HS-27A (cell line): ENCODE results near the gene SUN5.
"Not testable (repeated sequence)": the region's sequence is repeated elsewhere in the genome, so short reads cannot be mapped to it uniquely, and the experiment has no call there.

Source experiments
- DNase-seq: peaks from one replicate; pipeline ENCODE4 v3.0.0-alpha.2; 2012; ENCODE audit warnings: low read depth, missing footprints

The SUN5 gene

DNA sequence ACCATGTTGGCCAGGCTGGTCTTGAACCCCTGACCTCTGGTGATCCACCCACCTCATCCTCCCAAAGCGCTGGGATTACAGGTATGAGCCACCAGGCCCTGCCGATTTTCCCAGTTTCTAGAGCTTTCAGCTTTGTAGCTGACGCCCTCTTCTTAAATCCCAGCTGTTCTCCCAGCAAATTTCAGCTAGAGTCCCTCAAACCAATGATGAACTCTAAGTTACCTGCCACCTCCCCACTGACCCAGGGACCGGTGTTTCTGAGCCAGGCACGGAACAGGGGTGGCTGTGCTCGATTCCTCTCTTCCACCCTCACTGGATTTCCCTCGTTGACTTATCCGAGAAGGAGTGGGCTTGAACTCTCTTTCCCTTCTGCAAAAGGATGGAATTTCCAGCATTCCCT, 39.1 kb downstream of the SUN5 start:
- no peak for DNase-seq

DNA sequence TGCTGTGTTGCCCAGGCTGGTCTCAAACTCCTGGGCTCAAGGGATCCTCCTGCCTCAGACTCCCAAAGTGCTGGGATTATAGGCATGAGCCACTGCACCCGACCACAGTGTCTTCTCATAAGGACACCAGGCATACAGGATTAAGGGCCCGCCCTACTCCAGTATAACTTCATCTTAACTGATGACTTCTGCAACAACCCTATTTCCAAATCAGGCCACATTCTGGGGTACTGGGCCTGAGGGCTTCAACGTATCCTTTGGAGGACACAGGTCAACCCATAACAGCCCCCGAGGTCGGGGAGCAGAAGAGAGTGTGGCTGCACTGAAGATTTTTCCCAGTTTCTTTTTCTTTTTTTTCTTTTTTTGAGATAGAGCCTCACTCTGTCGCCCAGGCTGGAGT, 39.7 kb downstream of the SUN5 start:
- DNase-seq: no peak

DNA sequence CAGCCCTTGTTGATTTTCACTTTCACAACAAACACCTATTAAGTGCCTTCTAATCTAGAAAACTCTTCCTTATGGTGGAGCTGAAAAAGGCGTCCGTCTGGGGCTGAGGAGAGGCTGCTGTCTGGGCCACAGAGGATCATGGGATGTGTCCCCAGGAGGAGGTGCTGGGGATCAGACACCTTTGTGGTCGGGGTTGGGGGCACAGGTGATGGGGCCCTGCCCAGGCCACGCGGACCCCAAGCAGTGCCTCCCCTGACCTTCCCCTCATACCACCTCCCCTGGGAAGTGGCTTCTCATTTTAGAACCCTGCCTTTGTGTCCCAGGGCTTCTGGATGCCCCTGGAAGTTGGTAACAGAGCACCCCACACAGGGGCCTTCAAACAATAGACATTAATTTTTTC, 41.1 kb downstream of the SUN5 start:
- DNase-seq: no peak

DNA sequence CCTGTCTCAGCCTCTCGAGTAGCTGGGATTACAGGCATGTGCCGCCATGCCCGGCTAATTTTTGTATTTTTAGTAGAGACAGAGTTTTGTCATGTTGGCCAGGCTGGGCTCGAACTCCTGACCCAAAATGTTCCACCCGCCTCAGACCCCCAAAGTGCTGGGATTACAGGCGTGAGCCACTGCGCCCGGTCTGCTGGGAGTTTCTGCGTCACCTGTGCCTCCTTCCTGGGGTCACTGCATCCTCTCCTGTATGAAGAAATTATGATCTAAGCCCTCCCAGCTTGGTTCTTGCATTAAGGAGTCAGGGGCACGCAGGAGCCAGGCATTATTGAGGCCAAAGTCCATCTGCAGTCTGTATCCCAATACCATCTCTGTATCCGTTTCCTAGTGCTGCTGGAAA, 41.6 kb downstream of the SUN5 start:
- not testable (repeated sequence) for DNase-seq

DNA sequence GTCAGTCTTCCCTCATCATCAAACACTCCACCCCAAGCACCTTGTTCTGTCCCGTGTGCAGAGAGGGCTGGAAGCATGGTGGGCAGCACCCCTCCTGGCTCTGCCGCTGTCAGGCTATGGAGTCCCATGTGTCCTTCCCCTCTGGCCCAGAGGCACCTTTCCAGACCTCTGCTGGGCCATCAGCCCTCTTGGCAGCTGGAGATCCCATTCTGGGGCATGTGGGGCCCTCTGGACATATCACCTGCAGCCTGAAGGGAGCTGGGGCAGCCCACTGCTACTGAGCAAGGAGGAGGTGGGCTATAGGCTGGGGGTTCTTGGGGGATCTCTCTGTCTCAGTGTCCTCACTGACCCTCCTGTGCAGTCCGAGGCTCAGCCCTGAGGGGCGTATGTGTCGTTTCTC, 42.2 kb downstream of the SUN5 start:
- DNase-seq: no peak

DNA sequence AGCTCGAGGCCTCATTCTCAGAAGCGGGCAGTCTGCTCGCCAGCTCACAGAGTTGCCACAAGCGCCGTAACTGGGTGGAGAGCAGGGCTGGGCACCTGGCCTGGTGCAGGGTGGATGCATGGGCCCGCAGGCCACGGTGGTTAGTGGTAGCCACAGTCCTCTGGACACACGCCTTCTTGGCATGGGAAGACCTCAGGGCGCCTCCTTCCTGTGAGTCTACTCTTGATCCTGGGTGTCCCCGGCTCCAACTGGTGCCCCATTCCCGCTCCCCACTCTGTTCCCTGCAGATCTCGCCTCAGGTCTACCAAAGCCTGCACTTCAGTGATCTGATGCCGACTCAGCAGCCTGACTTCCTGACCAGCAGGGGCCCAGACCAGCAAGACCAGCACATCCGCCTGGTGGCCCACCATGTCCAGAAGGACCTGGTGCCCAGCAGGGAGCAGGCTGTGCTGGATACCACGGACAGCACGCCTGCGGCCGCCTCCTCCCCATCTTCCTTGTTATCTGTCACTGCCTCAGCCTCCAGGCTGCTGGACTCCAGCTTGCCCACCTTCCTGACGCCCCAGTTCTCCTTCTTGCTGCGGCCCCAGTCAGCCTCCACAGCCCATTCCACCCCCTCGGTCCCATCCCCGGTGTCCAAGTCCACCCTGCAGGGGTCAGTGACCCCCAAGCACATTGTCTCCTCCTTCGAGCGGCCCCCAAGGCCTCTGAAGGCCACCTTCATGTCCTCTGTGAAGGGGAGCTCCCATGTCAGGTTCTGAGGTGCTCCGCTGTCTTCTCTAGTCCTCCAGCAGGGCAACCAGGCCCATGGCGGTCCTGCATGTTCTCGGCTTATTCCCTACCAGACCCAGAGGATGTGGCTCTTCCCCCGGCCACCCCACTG, 43.1 kb downstream of the SUN5 start:
- no peak for DNase-seq

DNA sequence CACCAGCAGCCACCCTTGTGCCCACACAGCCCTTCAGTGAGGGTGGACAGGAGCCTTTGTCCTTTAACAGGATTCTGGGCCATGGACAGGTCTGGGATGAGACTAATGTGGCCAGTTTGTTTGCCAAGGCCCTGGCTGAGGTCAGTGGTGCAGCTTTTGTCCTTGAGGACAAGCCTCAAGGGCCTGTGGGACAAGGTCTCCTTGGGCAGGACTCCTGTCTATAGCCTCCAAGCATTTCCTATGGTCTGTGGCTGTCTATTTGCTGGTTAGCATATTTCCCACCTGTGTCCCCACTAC, 44.1 kb downstream of the SUN5 start:
- no peak for DNase-seq

DNA sequence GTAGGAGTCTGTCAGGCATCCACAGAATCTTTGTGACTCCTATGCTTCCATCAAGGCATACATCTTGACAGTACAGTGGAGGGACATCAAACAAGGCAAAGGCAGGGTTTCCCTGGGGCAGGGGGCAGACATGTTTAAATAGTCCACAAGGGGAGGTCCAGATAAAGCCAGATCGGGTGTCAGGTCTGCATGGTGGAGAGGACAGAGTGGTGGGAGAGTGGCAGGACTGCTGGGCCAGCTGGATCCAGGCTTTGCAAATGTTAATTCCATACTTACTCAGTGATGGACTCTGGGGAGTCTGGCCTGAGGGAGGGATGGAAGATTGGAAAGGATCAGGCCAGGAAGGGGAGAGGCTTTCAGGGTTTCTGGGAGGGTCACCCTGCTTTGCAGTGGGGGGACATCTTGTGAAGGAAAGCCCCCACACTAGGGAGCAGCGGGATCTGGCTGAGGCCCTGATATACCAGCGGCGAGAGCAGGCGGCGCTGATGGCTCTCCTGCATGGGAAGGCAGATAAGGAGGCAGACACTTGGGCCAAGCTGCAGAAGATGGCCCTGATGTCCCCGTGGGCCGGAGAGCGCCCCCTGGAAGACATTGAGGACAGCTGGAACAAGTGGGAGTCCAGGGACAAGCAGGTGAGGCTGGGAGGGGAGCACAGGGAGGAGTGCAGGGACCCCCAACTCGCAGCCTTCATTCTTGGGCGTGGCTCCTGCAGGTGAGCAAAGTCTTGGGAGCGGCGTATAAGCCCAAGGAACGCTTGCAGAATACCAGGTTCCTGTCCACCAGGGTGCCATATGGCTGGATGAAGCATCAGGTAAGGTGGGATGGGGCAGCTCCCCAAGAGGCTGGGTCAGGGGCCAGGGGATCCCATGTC, 44.6 kb downstream of the SUN5 start:
- no peak for DNase-seq

DNA sequence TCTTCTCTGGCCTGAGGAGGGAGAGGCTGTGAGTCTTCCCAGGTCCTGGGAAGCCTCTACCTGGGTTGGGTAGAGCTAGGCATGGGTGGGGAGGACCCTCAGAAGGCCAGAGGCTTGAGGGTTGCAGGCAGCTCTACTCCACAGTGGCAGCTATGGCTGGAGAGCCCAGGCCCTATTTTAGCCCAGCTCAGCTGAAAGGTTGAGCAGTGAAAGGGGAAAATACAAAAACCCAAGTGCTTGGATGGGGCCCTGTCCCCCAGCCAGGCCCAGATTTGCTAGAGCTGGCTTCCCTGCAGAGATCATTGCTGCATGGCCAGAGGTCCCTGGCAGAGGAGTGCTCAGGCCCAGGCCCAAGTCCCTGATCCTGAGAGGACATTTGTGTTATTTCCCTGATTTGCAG, 45.7 kb downstream of the SUN5 start:
- DNase-seq: no peak

DNA sequence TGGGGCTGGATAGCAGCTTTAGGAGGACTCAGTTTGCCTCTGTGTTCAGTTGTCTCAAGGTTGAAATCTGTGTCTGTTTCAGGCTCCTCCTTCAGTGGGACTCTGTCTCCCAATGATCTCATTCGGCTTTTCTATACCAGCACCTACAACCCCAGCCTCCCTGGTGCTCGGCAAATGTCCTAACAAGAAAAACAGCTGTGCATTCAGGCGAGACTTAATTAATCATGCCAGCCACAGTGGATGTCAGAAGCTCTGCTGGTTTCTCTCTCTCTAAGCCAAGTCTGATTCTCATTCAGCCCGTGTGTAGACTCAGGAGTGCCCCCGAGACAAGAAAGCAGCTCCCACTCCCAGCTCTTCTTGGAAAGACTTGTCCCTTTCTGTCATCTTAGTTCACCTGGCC, 46.8 kb downstream of the SUN5 start:
- no peak for DNase-seq

DNA sequence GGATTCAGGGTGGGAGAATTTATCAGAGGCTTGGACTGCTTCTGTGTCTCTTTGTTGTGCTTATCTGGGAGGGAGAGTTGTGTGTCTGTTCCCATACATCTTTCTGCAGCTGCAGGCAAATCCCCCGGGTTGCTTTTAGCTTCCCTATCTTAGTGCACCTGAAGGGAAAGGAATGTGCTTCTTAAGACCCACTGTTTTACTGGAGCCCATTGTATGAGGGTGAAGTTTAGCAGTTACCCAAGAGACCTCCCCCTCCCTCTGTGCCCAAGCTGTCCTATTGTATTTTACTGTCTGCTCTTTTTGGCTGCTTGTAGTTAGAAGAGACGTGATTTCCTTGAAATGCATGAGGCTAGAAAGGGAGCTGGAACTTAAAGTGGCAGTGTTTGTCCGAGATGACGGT, 53.7 kb downstream of the SUN5 start:
- DNase-seq: not testable (repeated sequence)

DNA sequence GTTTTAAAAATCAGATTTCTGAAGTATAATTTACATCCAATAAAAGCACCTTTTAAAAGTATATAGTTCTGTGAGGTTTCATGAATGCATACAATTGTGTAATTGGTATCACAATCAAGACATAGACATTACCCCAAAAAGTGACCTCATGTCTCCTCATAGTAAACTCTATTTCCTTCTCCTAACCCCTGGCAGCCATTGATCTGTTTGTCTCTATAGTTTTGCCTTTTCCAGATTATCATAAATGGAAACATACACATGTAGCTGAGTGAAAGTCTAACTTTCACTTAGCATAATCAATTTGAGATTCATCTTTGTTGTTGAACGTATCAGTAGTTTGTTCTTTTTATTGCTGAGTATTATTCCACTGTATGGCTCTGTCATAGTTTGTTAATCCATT, 57.6 kb downstream of the SUN5 start:
- DNase-seq: no peak

DNA sequence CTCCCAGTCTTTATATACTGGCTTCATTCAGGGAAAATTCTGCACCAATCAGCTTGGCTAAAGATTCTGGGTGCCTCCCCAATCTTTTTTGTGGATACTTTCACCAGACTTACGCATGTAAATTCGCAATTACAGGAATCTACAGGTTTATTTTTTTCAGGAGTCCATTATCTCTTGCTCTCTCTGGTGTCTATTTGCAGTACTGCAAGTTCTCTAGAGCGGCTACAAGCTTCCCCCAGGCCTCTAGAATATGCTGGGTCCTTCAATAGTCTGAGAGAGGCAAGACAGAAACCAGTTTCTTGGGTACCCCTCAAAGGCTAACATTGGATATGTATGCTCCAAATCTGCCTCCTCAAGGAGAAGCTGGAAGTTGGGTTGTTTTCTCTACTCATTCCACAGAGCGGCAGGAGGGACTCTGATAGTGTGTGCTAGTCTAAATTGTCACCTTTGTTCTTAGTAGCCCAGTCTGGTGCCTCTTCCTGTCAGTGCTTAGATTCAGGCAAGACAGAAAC, 58.5 kb downstream of the SUN5 start:
- DNase-seq: no peak

DNA sequence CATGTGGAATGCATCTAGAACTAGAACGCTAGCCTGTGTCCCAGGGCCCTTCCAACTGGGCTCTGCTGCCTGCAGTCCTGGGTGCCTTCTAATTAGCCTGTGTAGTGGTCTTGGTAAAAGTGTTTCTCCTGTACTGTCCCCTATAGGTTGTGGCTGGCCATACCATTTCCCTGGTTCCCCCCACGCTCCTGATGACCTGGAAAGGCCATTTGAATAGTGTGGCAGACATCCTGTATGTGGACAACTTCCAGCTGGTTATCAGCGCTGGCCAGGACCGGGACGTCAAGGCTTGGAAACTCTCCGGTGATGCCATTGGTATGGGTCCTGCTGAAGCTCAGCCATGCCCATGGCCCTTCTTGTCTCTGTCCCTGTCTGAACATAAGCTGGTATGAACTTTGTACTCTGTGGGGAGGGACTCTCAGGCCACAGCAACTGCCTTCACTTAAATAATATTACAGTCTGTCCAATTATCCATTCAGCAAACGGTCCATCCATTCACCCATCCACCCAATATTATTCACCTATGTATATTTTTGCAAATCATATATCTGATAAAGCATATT, 60.7 kb downstream of the SUN5 start:
- DNase-seq: no peak

DNA sequence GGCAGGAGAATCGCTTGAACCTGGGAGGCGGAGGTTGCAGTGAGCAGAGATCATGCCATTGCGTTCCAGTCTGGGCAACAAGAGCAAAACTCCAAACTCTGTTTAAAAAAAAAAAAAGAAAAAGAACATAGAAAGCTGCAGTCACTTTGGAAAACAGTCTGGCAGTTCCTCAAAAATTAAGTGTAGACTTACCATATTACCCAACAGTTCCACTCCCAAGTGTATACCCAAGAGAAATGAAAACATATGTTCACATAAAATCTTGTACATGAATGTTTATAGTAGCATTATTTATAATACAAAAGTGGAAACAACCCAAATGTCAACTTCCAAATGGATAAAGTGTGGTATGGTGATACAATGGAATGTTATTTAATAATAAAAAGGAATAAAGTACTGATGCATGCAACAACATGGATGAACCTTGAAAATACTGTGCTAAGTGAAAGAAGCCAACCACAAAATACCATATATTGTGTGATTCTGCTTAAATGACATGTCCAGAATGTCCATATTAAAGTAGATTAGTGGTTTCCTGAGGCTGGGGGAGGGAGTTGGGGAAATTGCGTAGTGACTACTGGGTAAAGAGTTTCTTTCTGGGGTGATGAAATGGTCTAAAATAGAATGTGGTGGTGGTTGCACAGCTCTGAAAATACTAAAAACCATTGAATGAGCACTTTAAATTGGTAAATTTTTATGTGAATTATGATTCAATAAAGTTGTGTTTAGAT, 62.9 kb downstream of the SUN5 start:
- no peak for DNase-seq

DNA sequence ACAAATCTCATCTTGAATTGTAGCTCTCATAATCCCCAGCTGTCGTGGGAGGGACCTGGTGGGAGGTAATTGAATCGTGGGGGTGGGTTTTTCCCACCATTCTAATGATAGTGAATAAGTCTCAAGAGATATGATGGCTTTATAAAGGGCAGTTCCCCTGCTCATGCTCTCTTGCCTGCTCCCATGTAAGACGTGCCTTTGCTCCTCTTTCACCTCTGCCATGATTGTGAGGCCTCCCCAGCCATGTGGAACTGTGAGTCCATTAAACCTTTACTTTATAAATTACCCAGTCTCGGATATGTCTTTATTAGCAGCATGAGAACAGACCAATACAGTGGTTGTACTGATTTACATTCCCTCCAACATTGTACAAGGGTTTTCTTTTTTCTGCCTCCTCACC, 69.7 kb downstream of the SUN5 start:
- no peak for DNase-seq
